ENCODE data around the gene TEKTIP1. TPM values are rescaled to one million over a fixed set of nuclear protein-coding genes. Genes with fewer than 3 reads are reported as not detected.

TEKTIP1 gene
- total and polyA plus RNA-seq, 9 of the 15 experiments (the other 6 are each of a cell fraction or from before 2014, with no cell fraction given): 0.66 TPM; not detected in 8

- TF ChIP-seq, protein P1, sequence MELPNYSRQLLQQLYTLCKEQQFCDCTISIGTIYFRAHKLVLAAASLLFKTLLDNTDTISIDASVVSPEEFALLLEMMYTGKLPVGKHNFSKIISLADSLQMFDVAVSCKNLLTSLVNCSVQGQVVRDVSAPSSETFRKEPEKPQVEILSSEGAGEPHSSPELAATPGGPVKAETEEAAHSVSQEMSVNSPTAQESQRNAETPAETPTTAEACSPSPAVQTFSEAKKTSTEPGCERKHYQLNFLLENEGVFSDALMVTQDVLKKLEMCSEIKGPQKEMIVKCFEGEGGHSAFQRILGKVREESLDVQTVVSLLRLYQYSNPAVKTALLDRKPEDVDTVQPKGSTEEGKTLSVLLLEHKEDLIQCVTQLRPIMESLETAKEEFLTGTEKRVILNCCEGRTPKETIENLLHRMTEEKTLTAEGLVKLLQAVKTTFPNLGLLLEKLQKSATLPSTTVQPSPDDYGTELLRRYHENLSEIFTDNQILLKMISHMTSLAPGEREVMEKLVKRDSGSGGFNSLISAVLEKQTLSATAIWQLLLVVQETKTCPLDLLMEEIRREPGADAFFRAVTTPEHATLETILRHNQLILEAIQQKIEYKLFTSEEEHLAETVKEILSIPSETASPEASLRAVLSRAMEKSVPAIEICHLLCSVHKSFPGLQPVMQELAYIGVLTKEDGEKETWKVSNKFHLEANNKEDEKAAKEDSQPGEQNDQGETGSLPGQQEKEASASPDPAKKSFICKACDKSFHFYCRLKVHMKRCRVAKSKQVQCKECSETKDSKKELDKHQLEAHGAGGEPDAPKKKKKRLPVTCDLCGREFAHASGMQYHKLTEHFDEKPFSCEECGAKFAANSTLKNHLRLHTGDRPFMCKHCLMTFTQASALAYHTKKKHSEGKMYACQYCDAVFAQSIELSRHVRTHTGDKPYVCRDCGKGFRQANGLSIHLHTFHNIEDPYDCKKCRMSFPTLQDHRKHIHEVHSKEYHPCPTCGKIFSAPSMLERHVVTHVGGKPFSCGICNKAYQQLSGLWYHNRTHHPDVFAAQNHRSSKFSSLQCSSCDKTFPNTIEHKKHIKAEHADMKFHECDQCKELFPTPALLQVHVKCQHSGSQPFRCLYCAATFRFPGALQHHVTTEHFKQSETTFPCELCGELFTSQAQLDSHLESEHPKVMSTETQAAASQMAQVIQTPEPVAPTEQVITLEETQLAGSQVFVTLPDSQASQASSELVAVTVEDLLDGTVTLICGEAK (IDR thresholded peaks at IDR 0.05): peak; percentile 52
- TF ChIP-seq, protein P1 (CRISPR knock-in tag; IDR thresholded peaks at IDR 0.05): no peak
- TF ChIP-seq ZSCAN32 (CRISPR knock-in tag; IDR thresholded peaks at IDR 0.05) (no peak), IFI16 (CRISPR knock-in tag; IDR thresholded peaks at IDR 0.05) (no peak), ZNF124 (CRISPR knock-in tag; IDR thresholded peaks at IDR 0.05) (no peak), JUN (IDR thresholded peaks at IDR 0.05; ENCODE audit: borderline replicate concordance, low read depth, low read length) (peak; percentile 35; the same call in 1 of the 2 replicates), JUN (CRISPR knock-in tag; IDR thresholded peaks at IDR 0.05; ENCODE audit: borderline replicate concordance) (no peak), RBM25 (IDR thresholded peaks at IDR 0.05; ENCODE audit: low read depth, low read length, severe bottlenecking) (peak; percentile 100), KLF6 (CRISPR knock-in tag; IDR thresholded peaks at IDR 0.05; ENCODE audit: borderline replicate concordance) (no peak), CTBP1 (IDR thresholded peaks at IDR 0.05; ENCODE audit: borderline replicate concordance) (peak; percentile 72)
- TF ChIP-seq, protein P2, sequence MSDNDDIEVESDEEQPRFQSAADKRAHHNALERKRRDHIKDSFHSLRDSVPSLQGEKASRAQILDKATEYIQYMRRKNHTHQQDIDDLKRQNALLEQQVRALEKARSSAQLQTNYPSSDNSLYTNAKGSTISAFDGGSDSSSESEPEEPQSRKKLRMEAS (CRISPR knock-in tag; IDR thresholded peaks at IDR 0.05): peak; percentile 86
- TF ChIP-seq, protein P3, sequence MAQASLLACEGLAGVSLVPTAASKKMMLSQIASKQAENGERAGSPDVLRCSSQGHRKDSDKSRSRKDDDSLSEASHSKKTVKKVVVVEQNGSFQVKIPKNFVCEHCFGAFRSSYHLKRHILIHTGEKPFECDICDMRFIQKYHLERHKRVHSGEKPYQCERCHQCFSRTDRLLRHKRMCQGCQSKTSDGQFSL (CRISPR knock-in tag; IDR thresholded peaks at IDR 0.05): peak; percentile 80
- TF ChIP-seq, protein P3 (tag; IDR thresholded peaks at IDR 0.05): no peak
- TF ChIP-seq, protein P4, sequence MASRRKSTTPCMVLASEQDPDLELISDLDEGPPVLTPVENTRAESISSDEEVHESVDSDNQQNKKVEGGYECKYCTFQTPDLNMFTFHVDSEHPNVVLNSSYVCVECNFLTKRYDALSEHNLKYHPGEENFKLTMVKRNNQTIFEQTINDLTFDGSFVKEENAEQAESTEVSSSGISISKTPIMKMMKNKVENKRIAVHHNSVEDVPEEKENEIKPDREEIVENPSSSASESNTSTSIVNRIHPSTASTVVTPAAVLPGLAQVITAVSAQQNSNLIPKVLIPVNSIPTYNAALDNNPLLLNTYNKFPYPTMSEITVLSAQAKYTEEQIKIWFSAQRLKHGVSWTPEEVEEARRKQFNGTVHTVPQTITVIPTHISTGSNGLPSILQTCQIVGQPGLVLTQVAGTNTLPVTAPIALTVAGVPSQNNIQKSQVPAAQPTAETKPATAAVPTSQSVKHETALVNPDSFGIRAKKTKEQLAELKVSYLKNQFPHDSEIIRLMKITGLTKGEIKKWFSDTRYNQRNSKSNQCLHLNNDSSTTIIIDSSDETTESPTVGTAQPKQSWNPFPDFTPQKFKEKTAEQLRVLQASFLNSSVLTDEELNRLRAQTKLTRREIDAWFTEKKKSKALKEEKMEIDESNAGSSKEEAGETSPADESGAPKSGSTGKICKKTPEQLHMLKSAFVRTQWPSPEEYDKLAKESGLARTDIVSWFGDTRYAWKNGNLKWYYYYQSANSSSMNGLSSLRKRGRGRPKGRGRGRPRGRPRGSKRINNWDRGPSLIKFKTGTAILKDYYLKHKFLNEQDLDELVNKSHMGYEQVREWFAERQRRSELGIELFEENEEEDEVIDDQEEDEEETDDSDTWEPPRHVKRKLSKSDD (conservative IDR thresholded peaks at IDR 0.05; ENCODE audit: low read length): no peak
Measured at GRCh38 chr19:3557461-3558248, 18.7 kb downstream of the TEKTIP1 start, which contains the start of gene MFSD12 (continued).

All from K562 (cell line).